ENCODE data around the gene ELF1. TPM values are rescaled to one million over a fixed set of nuclear protein-coding genes. Genes with fewer than 3 reads are reported as not detected.

The ELF1 gene
- total and polyA plus RNA-seq, 2 of the 8 experiments (the other 6 are each of a cell fraction or from before 2014, with no cell fraction given), result 5.6 to 18.2 TPM

- Histone ChIP-seq H3K4me1 (replicated peaks in 1 of 4; ENCODE audit: control insufficient read depth in 3 of 4, insufficient read depth in 4 of 4, low read length in 3 of 4) (no peaks in the 10 kb centered on the region), H4K20me1 (replicated peaks in 1 of 2; ENCODE audit: control insufficient read depth in 1 of 2, insufficient read depth in 2 of 2, low read length in 2 of 2) (no peaks in the 10 kb centered on the region), H3K56ac (replicated peaks; ENCODE audit: insufficient read length, low read depth, low read length) (no peak overlapping the region), H3K9ac (replicated peaks in 1 of 4; ENCODE audit: extremely low read depth in 1 of 4, low read depth in 3 of 4, low read length in 3 of 4) (no peak overlapping the region), H2BK20ac (ENCODE audit: low read length) (no peak overlapping the region), H3K23me2 (ENCODE audit: low read depth, low read length) (no peaks in the 10 kb centered on the region), H3K27ac (ENCODE audit: low read depth, low read length) (no peak overlapping the region), H3K4me2 (ENCODE audit: insufficient read depth in 1 of 2, low read depth in 2 of 2, low read length in 2 of 2) (no peak overlapping the region), H3K23ac (ENCODE audit: insufficient read length) (no peak overlapping the region), H2BK12ac (ENCODE audit: low read depth, low read length) (no peak overlapping the region), H3K79me2 (ENCODE audit: control insufficient read depth in 1 of 2, insufficient read depth in 2 of 2, low read length in 2 of 2) (no peaks in the 10 kb centered on the region), H4K91ac (replicated peaks; ENCODE audit: insufficient read length, low read length) (no peak overlapping the region), H3K27me3 (replicated peaks in 1 of 4; ENCODE audit: control insufficient read depth in 3 of 4, extremely low read depth in 1 of 4, insufficient read depth in 3 of 4, low read length in 3 of 4) (no peaks in the 10 kb centered on the region), H3K14ac (ENCODE audit: insufficient read length) (no peak overlapping the region), H3K4me3 (ENCODE audit: extremely low read depth in 1 of 4, insufficient read depth in 2 of 4, low read depth in 3 of 4, low read length in 4 of 4) (no peak overlapping the region), H4K5ac (ENCODE audit: insufficient read length, low read depth, low read length) (no peak overlapping the region), H4K8ac (ENCODE audit: extremely low read depth, insufficient read depth, low read length) (no peak overlapping the region), H3K4ac (replicated peaks; ENCODE audit: insufficient read length, low read depth, low read length) (no peak overlapping the region), H3K18ac (ENCODE audit: extremely low read depth, low read length) (no peak overlapping the region), H3K36me3 (ENCODE audit: control insufficient read depth in 2 of 4, insufficient read depth in 4 of 4, low read length in 3 of 4) (no peaks in the 10 kb centered on the region), H3K9me3 (ENCODE audit: insufficient read depth in 2 of 2, low read depth in 1 of 2, low read length in 1 of 2) (no peaks in the 10 kb centered on the region), H2BK15ac (ENCODE audit: low read length) (no peak overlapping the region), H2AFZ (ENCODE audit: low read length) (no peak overlapping the region), H2AK5ac (ENCODE audit: low read depth, low read length) (no peak overlapping the region), H2BK5ac (ENCODE audit: low read depth, low read length) (no peak overlapping the region), H3K79me1 (ENCODE audit: low read depth, low read length) (no peaks in the 10 kb centered on the region), H2BK120ac (replicated peaks; ENCODE audit: low read depth, low read length) (no peak overlapping the region)
- no peak for FAIRE-seq
- 92% methylated on average over 3 of the region's 3 CpGs; no CpG with 5 or more reads in 1 of the 2 experiments for WGBS, 2 experiments (ENCODE audit: extremely low coverage in 1 of 2, insufficient coverage in 1 of 2, insufficient read length in 1 of 2, insufficient replicate concordance in 2 of 2, low coverage in 1 of 2, low lambda C conversion rate in 2 of 2, missing lambda C conversion rate in 1 of 2)
- ChIA-PET CTCF (ENCODE audit: partially characterized antibody) (interaction anchor here (0.9 to 1.4 kb wide), 3 partner anchors 8 to 75 kb away, joined by 3 to 4 read pairs (median 4); no protein-coding TSS in a partner anchor), POLR2A (ENCODE audit: partially characterized antibody) (no interaction called here)
- no peak for DNase-seq (ENCODE audit: low read depth in 1 of 2, low spot score in 2 of 2)
- TF ChIP-seq YY1 (IDR thresholded peaks at IDR 0.05; ENCODE audit: low read depth, low read length) (no peak), ATF2 (IDR thresholded peaks at IDR 0.05; ENCODE audit: low read length) (no peak), RXRA (IDR thresholded peaks at IDR 0.05; ENCODE audit: insufficient read depth, low read depth, low read length) (no peak), RFX5 (IDR thresholded peaks at IDR 0.05; ENCODE audit: borderline replicate concordance, low read depth, low read length) (no peak), RNF2 (IDR thresholded peaks at IDR 0.05; ENCODE audit: borderline replicate concordance, low read depth, low read length, missing control alignments, poor library complexity, severe bottlenecking) (no peak), EP300 (IDR thresholded peaks at IDR 0.05; ENCODE audit: borderline replicate concordance in 1 of 2, low read depth in 2 of 2, low read length in 2 of 2) (no peak), SP4 (IDR thresholded peaks at IDR 0.05; ENCODE audit: low read length) (no peak), POU5F1 (IDR thresholded peaks at IDR 0.05; ENCODE audit: low read depth, low read length) (no peak), SP1 (IDR thresholded peaks at IDR 0.05; ENCODE audit: low read depth, low read length) (no peak), CHD1 (IDR thresholded peaks at IDR 0.05; ENCODE audit: low read depth, low read length) (no peak), CTBP2 (IDR thresholded peaks at IDR 0.05; ENCODE audit: borderline replicate concordance, insufficient read depth, insufficient read length, low read length) (no peak), JUND (IDR thresholded peaks at IDR 0.05; ENCODE audit: low read length) (no peak), ASH2L (IDR thresholded peaks at IDR 0.05; ENCODE audit: low read length) (no peak)
Observed at GRCh38 chr13:40979232-40979631, 39.9 kb downstream of the ELF1 start.
